Bronchial epithelial cell (primary cell): Measurements from ENCODE around the gene KDM7A. TPM values are rescaled to one million over a fixed set of nuclear protein-coding genes. Genes with fewer than 3 reads are reported as not detected.

Experiments
- DNase-seq: peaks from one replicate; pipeline ENCODE4 v3.0.0-alpha.2; 2010; ENCODE audit warnings: low read depth
- FAIRE-seq: peaks from 2 replicates; lab custom pipeline; 2011; peaks lifted over from hg19 to GRCh38; lab: Jason Lieb, UNC
- H3K27me3 ChIP-seq: 2 replicates; pipeline ENCODE4 v1.5.1; 2011; ENCODE audit warnings: low read length; ENCODE audit not compliant: control insufficient read depth, insufficient read depth
- H3K36me3 ChIP-seq: 2 replicates; pipeline ENCODE4 v1.5.1; 2011; ENCODE audit warnings: low read length; ENCODE audit not compliant: control insufficient read depth, insufficient read depth
- H3K4me3 ChIP-seq: 2 replicates; pipeline ENCODE4 v1.5.1; 2011; ENCODE audit warnings: mild to moderate bottlenecking, low read depth, low read length, control low read depth
- CTCF ChIP-seq: IDR thresholded peaks from 2 replicates; pipeline ENCODE4 v1.5.1; 2011; ENCODE audit warnings: mild to moderate bottlenecking, moderate library complexity, low read length, control low read depth, inconsistent platforms; ENCODE audit not compliant: insufficient read depth, severe bottlenecking
- total RNA-seq: library from RNA; depleted of rRNA; stranded (reverse); fragments of >200 nt; gene quantifications from 2 replicates; pipeline ENCODE4 v1.2.1, GENCODE V29; 2014

Gene KDM7A
- total RNA-seq, 1 donor from 2014 or later, result 14.7 TPM

- Histone ChIP-seq H3K4me3 (no peak overlapping the region), H3K27me3 (no peaks in the 10 kb centered on the region), H3K36me3 (peaks cover 2% of the 10 kb centered on the region)
- DNase-seq (no peak), FAIRE-seq (no peak)
- no peak for TF ChIP-seq CTCF
Measured at GRCh38 chr7:140048989-140049338, 127.8 kb downstream of the KDM7A start.

GRCh38 chr7:140048138-140048537, 128.6 kb downstream of the KDM7A start:
- DNase-seq (no peak), FAIRE-seq (no peak)
- Histone ChIP-seq H3K4me3 (no peak overlapping the region), H3K36me3 (peaks cover 2% of the 10 kb centered on the region), H3K27me3 (no peaks in the 10 kb centered on the region)
- no peak for TF ChIP-seq CTCF

- Histone ChIP-seq H3K4me3 (no peak overlapping the region), H3K27me3 (no peaks in the 10 kb centered on the region), H3K36me3 (peaks cover 2% of the 10 kb centered on the region)
- TF ChIP-seq CTCF, result no peak
- no peak for DNase-seq
- FAIRE-seq, result no peak
Measured at GRCh38 chr7:140047197-140047596, 129.6 kb downstream of the KDM7A start.

- no peak for FAIRE-seq
- Histone ChIP-seq H3K36me3 (peaks cover 6% of the 10 kb centered on the region), H3K27me3 (no peaks in the 10 kb centered on the region), H3K4me3 (no peak overlapping the region)
- DNase-seq, result no peak
- TF ChIP-seq CTCF, result no peak
Measured at GRCh38 chr7:140045697-140046096, 131.1 kb downstream of the KDM7A start.

GRCh38 chr7:140044251-140044650, 132.5 kb downstream of the KDM7A start:
- H3K4me3 ChIP-seq, result no peak overlapping the region
- no peak for FAIRE-seq
- peak; percentile 65 for DNase-seq
- no peaks in the 10 kb centered on the region for H3K27me3 ChIP-seq
- no peak for TF ChIP-seq CTCF
- peaks cover 4% of the 10 kb centered on the region for H3K36me3 ChIP-seq

GRCh38 chr7:140042386-140042670, 134.5 kb downstream of the KDM7A start:
- H3K27me3 ChIP-seq, result no peaks in the 10 kb centered on the region
- DNase-seq (no peak), FAIRE-seq (no peak)
- no peak overlapping the region for H3K4me3 ChIP-seq
- peaks cover 5% of the 10 kb centered on the region for H3K36me3 ChIP-seq
- TF ChIP-seq CTCF, result no peak
